Ishikawa (cell line): ENCODE results near the gene KRT24.

Source experiments
- CEBPB ChIP-seq: IDR thresholded peaks from 2 replicates; pipeline ENCODE4 v1.6.1; 2012
- CREB1 ChIP-seq: IDR thresholded peaks from 2 replicates; pipeline ENCODE4 v1.6.1; 2012; ENCODE audit warnings: low read depth
- EGR1 ChIP-seq: IDR thresholded peaks from 2 replicates; pipeline ENCODE4 v1.6.1; 2012
- EP300 ChIP-seq: IDR thresholded peaks from 2 replicates; pipeline ENCODE4 v1.6.1; 2012; ENCODE audit warnings: borderline replicate concordance
- FOXM1 ChIP-seq: IDR thresholded peaks from 2 replicates; pipeline ENCODE4 v1.6.1; 2012; ENCODE audit warnings: low read depth, borderline replicate concordance
- NFIC ChIP-seq: IDR thresholded peaks from 2 replicates; pipeline ENCODE4 v1.6.1; 2012
- RAD21 ChIP-seq: IDR thresholded peaks from 2 replicates; pipeline ENCODE4 v1.6.1; 2012; ENCODE audit warnings: low read depth
- TAF1 ChIP-seq: IDR thresholded peaks from 2 replicates; pipeline ENCODE4 v1.6.1; 2012; ENCODE audit warnings: low read depth, mild to moderate bottlenecking
- TCF12 ChIP-seq: IDR thresholded peaks from 2 replicates; pipeline ENCODE4 v1.6.1; 2012; ENCODE audit warnings: low read depth
- TEAD4 ChIP-seq: IDR thresholded peaks from 2 replicates; pipeline ENCODE4 v1.6.1; 2012
- YY1 ChIP-seq: IDR thresholded peaks from 2 replicates; pipeline ENCODE4 v1.6.1; 2012; ENCODE audit warnings: low read depth
- ZBTB7A ChIP-seq: IDR thresholded peaks from 2 replicates; pipeline ENCODE4 v1.6.1; 2012; ENCODE audit warnings: low read depth
- TF ChIP-seq, protein P1 (sequence below): IDR thresholded peaks from 2 replicates; pipeline ENCODE4 v1.6.1; 2012; ENCODE audit warnings: low read depth, mild to moderate bottlenecking
- TF ChIP-seq, protein P2 (sequence below): IDR thresholded peaks from 2 replicates; pipeline ENCODE4 v1.6.1; 2012
- TF ChIP-seq, protein P3 (sequence below): IDR thresholded peaks from 2 replicates; pipeline ENCODE4 v1.6.1; 2012

The KRT24 gene

DNA sequence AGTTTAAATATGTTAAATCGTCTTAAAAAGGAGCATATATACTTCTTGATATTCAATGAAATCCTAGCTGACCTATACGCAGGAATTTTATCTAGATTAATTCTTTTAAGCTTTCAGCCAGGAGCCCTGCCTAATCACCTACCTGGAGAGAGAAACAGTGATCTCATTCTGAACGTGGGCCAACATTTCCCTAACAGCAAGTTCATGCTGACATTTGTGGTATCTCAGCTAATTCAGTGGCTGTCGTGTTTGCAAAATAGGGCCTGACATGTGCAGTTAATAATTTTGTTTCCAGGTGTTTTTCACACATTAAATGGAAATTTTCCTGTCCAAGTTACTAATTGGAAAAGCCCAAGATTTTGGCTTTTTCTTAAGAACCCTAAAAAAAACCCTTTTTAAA lies 17.4 kb downstream of the KRT24 start:
- TF ChIP-seq ZBTB7A = no peak
- TF ChIP-seq, protein P1, sequence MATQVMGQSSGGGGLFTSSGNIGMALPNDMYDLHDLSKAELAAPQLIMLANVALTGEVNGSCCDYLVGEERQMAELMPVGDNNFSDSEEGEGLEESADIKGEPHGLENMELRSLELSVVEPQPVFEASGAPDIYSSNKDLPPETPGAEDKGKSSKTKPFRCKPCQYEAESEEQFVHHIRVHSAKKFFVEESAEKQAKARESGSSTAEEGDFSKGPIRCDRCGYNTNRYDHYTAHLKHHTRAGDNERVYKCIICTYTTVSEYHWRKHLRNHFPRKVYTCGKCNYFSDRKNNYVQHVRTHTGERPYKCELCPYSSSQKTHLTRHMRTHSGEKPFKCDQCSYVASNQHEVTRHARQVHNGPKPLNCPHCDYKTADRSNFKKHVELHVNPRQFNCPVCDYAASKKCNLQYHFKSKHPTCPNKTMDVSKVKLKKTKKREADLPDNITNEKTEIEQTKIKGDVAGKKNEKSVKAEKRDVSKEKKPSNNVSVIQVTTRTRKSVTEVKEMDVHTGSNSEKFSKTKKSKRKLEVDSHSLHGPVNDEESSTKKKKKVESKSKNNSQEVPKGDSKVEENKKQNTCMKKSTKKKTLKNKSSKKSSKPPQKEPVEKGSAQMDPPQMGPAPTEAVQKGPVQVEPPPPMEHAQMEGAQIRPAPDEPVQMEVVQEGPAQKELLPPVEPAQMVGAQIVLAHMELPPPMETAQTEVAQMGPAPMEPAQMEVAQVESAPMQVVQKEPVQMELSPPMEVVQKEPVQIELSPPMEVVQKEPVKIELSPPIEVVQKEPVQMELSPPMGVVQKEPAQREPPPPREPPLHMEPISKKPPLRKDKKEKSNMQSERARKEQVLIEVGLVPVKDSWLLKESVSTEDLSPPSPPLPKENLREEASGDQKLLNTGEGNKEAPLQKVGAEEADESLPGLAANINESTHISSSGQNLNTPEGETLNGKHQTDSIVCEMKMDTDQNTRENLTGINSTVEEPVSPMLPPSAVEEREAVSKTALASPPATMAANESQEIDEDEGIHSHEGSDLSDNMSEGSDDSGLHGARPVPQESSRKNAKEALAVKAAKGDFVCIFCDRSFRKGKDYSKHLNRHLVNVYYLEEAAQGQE = no peak
- TF ChIP-seq CREB1 = no peak
- no peak for TF ChIP-seq EGR1
- no peak for TF ChIP-seq TCF12
- 0 out of 2 replicates have a peak, but pooled peaks have one; percentile 18 for TF ChIP-seq NFIC

DNA sequence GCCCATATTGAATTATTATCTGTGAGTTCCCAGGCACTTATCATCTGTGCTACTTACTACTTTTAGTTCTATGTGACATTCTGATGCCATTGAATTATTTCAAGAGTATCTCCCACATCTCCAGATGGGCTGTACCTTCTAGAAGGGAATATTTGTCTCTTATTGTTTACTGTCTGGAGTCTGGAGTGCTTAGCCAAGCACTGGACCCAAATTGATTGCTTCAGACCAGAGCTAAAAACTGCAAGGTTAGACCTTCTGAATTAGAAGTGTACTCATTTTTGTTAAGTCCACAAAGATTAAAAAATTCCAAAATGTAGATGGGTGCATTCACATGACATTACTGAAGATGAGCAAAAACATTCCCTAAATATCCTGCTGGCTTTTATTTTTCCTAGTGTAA lies 22.6 kb downstream of the KRT24 start:
- TF ChIP-seq CREB1 (no peak), YY1 (no peak), NFIC (no peak), ZBTB7A (no peak), CEBPB (no peak), FOXM1 (no peak), TAF1 (no peak), EP300 (no peak), TEAD4 (no peak), RAD21 (no peak)
- TF ChIP-seq, protein P2, sequence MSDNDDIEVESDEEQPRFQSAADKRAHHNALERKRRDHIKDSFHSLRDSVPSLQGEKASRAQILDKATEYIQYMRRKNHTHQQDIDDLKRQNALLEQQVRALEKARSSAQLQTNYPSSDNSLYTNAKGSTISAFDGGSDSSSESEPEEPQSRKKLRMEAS = no peak
- TF ChIP-seq, protein P1 = no peak
- TF ChIP-seq, protein P3, sequence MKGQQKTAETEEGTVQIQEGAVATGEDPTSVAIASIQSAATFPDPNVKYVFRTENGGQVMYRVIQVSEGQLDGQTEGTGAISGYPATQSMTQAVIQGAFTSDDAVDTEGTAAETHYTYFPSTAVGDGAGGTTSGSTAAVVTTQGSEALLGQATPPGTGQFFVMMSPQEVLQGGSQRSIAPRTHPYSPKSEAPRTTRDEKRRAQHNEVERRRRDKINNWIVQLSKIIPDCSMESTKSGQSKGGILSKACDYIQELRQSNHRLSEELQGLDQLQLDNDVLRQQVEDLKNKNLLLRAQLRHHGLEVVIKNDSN = no peak

DNA sequence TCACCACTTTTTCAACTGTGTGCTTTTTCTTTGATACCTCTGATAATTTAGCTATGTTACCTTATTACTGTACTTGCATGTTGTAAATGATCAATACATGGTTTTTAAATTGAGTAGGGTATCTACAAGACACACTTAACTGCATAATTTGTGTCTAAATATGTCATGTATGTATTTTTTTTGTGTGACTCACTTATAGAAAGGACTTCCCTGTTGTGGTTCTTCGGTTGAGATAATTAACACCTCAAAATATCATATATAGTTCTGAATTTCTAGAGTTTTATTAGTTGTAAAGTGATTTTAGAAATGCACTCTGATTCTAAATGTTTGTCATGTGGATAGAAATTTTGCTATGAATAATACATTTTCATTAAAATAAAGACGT lies 24.0 kb downstream of the KRT24 start:
- TF ChIP-seq, protein P2 = no peak
- TF ChIP-seq, protein P3 = no peak
- TF ChIP-seq ZBTB7A = no peak
- no peak for TF ChIP-seq TEAD4
- no peak for TF ChIP-seq CREB1
- TF ChIP-seq CEBPB = no peak
- no peak for TF ChIP-seq EGR1
- no peak for TF ChIP-seq EP300
- TF ChIP-seq RAD21 = no peak
- no peak for TF ChIP-seq TCF12
- no peak for TF ChIP-seq TAF1
- no peak for TF ChIP-seq NFIC
- no peak for TF ChIP-seq YY1
- TF ChIP-seq FOXM1 = no peak

DNA sequence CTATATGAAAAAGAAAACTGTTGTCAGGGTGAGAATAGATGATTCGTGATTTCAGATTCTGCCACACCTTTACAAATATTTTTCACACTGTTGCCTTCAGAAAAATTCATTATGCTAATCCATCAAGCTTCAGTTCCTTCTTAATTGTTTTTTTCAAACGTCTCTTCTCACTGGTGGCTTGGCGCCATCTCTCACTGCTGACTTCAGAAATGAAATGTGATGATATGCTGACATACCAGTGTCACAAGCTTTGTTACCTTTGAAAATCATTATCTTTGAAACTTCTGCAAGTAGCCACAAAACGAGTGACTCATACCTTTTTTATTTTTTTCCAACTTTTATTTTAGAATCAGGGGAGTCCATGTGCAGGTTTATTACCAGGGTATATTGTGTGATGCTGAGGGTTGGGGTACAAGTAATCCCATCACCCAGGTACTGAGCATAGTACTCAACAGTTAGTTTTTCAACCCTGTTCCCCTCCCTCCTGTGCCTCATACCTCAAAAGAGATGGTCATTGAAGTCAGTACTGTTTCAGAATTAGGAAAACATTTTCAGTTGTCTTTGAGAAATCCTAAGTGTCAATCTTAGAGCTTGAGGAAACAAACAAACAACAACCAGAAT lies 24.5 kb downstream of the KRT24 start:
- no peak for TF ChIP-seq YY1
- no peak for TF ChIP-seq CREB1
- no peak for TF ChIP-seq TAF1
- no peak for TF ChIP-seq EGR1
- no peak for TF ChIP-seq EP300
- TF ChIP-seq RAD21 = no peak
- TF ChIP-seq CEBPB = no peak
- TF ChIP-seq FOXM1 = no peak
- no peak for TF ChIP-seq TCF12
- TF ChIP-seq, protein P1 = no peak
- TF ChIP-seq ZBTB7A = no peak

DNA sequence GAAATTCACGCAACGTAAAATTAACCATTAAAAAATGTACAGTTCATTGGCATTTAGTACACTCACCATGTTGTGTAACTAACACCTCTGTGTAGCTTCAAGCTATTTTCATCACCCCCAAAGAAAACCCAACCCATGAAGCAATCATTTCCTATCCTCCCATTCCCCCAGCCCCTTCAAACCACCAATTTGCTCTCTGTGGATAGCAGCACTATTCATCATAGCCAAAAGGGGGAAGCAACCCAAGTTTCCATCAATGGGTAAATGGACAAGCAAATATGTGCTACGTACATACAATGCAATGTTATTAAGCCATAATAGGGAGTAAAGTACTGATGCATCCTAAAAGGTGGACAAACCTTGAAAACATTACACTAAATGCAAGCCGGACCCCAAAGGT lies 27.6 kb downstream of the KRT24 start:
- no peak for TF ChIP-seq TEAD4
- TF ChIP-seq, protein P2 = no peak
- no peak for TF ChIP-seq FOXM1
- TF ChIP-seq NFIC = no peak
- TF ChIP-seq, protein P3 = no peak
- TF ChIP-seq, protein P1 = no peak
- TF ChIP-seq RAD21 = no peak
- no peak for TF ChIP-seq EGR1
- TF ChIP-seq YY1 = no peak
- no peak for TF ChIP-seq EP300
- no peak for TF ChIP-seq CREB1
- TF ChIP-seq TAF1 = no peak
- no peak for TF ChIP-seq CEBPB
- no peak for TF ChIP-seq TCF12
